ENCODE measurements around the gene MEGF6.

The MEGF6 gene

DNA sequence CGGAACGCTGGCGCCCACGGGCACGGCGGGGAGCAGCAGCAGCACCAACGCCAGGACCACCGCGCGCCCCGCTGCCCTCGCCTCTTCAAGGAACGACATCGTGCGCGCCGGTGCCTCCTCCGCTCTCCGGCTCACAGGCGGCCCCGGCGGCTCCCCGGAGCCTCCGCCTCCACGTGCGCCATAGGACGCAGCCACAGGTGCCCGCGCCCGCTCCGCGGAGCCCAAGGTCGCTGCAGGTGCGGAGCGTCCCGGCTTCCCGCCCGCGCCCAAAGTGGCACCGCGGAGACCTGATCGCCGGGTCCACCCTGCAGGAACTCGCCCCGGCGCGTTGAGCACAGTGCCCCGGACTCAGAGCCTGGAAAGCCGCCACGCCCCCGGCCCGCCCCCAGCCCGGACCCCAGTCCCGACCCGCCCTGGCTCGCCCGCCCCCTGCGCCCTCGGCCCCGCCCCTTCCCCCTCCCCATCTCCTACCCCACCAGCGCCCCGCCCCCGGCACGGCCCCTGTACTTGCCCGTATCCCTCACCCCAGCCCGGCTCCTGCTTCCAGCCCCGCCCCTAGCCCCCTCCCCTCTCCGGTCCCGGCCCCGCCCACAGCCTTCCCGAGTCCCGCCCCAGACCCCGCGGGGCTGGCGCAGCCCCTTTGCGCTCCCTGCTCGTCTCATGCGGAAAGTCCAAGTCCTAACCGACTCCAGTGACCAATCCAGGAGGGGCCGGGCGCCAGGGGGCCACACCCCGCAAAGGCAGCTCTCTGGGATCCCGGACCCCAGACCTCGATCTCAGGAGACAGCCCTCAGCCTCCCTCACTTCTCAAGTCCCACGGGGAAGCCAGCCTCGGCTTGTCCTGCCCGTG, at the start of gene MEGF6:
Gene MEGF6 (minus strand): TSS at position 339 of the 850 bp plus-strand sequence. CDS start 240 bp downstream, at position 99.
- DNase-seq (ENCODE audit: low read depth in 2 of 2), result peak; percentile 64 to 73

DNA sequence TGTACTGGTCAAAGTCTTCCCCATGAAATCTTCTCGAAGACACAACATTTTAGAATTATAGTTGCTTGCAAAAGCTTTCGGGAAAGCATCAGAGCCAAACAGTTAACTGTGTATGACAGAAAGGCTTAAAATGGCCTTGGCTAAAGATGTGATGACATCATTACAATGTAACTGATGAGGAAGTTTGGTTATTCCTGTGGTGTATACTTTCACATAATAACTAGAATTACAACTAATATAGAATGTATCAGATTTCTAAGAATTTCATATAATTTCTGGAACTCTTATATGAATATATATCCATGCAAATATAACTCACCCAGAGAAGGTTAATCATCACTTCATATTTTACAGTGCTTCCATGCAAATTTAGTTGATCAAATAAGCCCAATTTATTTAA, 49.4 kb upstream of the MEGF6 start:
- DNase-seq (ENCODE audit: low read depth in 2 of 2), result no peak

DNA sequence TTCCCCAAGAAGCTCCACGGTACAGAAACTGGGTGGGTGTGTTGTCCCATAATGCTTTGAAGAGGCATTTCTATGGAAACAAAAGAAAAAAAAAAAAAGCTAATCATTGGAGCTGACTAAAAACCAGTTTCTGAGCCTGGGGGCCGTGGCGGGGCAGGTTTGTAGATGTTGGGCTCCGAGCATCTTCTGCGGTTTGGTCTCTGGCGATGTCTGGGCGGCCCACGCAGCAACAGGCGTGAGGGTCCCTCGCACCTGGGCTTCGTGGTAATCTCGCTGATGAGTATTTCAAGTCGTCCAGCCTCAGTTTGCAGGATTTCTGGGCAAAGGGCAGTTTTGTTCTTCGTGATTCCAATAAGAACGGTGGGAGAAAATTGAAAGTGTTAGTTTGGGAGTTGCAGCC, 47.8 kb upstream of the MEGF6 start:
- no peak for DNase-seq (ENCODE audit: low read depth in 2 of 2)

DNA sequence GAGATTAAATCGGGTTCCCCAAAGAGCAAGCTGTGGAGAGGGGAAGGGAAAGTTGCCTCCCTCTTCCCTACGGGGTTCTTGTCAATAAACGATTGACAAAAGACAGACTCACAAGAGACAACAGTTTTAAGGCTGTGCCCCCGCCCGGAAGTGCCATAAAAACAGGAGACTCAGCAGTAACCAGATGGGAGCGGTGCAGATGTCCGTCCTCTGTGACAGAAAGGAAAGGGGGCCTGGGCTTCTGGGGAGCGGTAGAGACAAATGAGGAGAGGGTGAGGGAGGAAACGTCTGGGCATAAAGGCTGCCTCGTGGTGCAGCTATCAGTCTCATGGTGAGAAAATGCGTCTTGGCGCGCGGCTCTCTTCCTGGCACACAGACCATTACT, 46.9 kb upstream of the MEGF6 start:
- DNase-seq (ENCODE audit: low read depth in 2 of 2), result no peak

- DNase-seq (ENCODE audit: low read depth in 2 of 2), result no peak
These were observed 46.4 kb upstream of the MEGF6 start for GRCh38 chr1:3657578-3658230.

- DNase-seq (ENCODE audit: low read depth in 2 of 2), result no peak
These were observed 45.8 kb upstream of the MEGF6 start for GRCh38 chr1:3657096-3657475.

DNA sequence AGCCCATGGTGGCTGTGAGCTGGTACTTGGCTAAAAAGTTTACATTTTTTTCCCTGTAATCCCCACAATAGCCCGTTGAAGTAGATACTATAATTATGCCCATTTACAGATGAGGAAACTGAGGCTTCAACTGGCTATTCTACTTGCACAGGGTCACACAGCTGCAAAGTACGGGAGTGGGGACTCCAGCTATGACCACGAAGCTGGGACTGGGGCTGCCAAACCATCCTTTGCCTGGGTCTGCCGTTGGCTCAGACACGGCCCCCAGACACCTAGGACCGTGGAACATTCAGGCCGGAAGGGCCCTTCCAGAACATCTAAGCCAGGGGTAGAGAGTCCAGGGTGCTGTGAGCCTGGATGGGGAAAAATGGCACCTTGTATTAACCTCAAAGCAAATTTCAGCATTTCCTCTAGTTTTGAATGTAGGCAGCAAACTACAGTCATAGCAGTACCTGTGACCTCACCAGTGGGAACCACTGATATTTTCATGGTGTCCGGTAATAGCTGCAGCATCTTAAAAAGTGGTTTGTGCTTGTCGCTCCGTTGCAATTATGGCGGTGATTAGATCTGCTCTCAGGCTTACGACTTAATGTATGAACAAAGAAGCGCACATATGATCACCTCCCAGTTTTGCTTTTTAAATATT, 45.3 kb upstream of the MEGF6 start:
- DNase-seq (ENCODE audit: low read depth in 2 of 2), result no peak

- DNase-seq (ENCODE audit: low read depth in 2 of 2), result no peak
These were observed 43.4 kb upstream of the MEGF6 start for GRCh38 chr1:3654549-3655281.

DNA sequence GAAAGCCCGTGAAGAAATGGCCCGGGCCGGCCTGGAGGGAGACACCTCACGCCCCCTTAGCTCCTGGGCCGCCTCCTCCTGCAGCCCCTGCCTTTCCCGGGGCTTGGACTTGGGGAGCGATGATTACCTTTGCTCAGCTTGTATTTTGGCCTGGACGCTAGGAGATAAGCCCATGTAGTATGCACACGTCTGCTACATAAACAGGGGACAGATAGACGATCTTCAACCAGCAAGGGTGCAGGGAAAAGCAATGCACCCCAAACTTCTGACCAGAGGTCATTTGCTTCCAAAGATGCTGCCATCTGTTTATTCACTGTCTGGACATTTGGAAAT, 41.9 kb upstream of the MEGF6 start:
- no peak for DNase-seq (ENCODE audit: low read depth in 2 of 2)

GRCh38 chr1:3652548-3653285, 41.4 kb upstream of the MEGF6 start:
- DNase-seq (ENCODE audit: low read depth in 2 of 2), result no peak

- DNase-seq (ENCODE audit: low read depth in 2 of 2), result no peak
These were observed 40.7 kb upstream of the MEGF6 start, which contains the start of gene TP73 for GRCh38 chr1:3651930-3652547. TSS of gene TP73 (plus strand) at chr1:3652516. CDS start at chr1:3682366, 29,850 bp downstream.

DNA sequence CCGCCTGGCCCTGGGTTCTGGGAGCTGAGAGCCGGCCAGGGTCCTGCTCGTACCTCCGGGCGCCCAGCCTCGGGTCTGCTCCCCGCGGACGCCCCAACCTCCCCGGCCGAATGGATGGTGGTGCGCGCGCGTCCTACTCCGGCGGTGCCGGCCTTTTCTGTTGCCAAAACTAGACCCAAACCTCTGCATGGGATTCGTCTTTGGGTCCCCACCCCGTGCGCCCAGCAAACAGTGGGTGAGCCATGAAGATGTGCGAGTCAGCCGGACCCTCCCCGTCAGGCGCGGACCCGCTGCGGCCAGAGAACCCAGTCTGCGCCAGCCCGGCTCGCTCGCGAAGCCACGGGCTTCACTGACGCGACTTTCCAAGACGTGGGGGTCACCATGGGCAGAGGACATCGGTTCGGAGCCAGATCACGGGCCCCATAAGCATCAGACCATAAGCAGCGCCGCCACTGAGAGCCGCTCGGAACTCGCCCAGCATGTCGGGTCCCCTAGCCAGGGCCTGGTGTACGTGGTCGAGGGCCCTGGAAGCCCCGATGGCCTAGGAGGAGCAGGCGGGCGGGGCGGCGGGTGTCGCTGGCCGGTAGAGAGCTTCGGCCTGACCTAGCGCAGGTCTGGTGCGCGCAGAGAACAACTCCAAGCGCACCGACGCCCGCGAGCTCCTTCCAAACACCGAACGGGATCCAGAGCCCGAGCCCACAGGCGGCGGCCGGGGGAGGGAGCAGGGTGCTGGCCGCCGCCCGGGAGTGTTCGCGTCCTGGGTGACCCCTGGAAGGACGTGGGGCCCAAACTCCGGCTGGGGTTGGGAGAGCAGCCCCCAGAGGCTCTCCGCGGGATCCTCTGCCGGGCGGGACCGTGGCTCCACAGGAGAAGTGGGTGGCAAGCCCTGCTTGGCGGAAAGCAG, 40.0 kb upstream of the MEGF6 start:
- DNase-seq (ENCODE audit: low read depth in 2 of 2), result peak in 1 of 2 donors; percentile 15

DNA sequence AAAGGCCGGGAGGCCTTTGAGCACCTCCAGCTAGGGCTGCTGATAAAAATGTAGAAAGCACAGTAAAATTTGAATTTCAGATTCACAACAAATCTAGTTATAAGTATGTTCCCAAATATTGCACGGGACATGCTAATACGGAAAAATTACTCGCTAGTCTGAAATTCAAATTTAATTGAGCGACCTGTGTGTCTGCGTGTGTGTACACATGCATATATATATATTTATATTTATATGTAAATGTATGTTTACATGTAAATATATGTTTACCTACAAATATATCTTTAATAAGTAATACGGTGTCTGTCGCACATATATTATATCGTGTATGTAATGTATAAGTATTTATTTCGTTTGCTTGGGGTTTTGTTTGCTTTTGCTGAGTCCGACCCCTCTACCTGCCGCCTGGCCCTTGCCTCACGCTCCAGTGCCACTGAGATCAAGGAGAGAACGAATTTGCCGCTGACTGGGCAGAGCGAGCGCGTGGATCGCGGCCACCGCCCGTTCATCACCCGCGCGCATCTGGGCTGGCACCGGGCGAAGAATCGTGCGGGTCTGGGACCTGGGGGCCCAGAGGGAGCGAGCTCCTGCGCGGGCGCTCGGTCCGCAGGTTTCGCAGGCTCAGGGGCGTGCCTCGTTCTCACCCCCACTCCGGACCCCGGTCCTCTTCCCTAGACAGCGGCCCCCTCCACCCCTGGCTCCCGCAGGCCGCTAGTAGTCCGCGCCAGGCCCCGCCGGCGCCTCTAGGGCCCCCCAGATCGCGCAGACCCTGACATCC, 39.1 kb upstream of the MEGF6 start:
- no peak for DNase-seq (ENCODE audit: low read depth in 2 of 2)

- DNase-seq (ENCODE audit: low read depth in 2 of 2), result peak; percentile 83
These were observed 38.3 kb upstream of the MEGF6 start, which contains the start of gene WRAP73 for GRCh38 chr1:3649342-3650247. TSS of gene WRAP73 (minus strand) at chr1:3650103. CDS start at chr1:3649999, 104 bp downstream.

GRCh38 chr1:3646596-3646995, 35.3 kb upstream of the MEGF6 start:
- no peak for DNase-seq (ENCODE audit: low read depth in 2 of 2)

- no peak for DNase-seq (ENCODE audit: low read depth in 2 of 2)
These were observed 34.5 kb upstream of the MEGF6 start for GRCh38 chr1:3645666-3646355.

- no peak for DNase-seq (ENCODE audit: low read depth in 2 of 2)
These were observed 33.9 kb upstream of the MEGF6 start for GRCh38 chr1:3645247-3645646.

Measured in stimulated activated CD4-positive, alpha-beta T cell treated with anti-CD3 and anti-CD28 coated beads, Interleukin-1b, Interleukin-23, amount 100 ng/mL, for 4 hours (primary cell).